Neutrophil (primary cell): ENCODE results near the gene TUBGCP2.
A peak's percentile ranks its signal among the peaks of the same experiment; 100 is the strongest.

ENCODE experiments used
- H3K27ac ChIP-seq: fragments of 200-600 bp; sonication (generic); 2 replicates; pipeline ENCODE4 v1.5.1; 2016; ENCODE audit warnings: mild to moderate bottlenecking, moderate library complexity
- H3K27me3 ChIP-seq: fragments of 200-600 bp; sonication (generic); 2 replicates; pipeline ENCODE4 v1.6.0; 2016; ENCODE audit warnings: mild to moderate bottlenecking
- H3K36me3 ChIP-seq: fragments of 200-600 bp; sonication (generic); 2 replicates; pipeline ENCODE4 v1.5.1; 2017
- H3K4me1 ChIP-seq, 2 experiments: fragments of 200-600 bp in 1 of 2; sonication (generic) in 1 of 2; 1 replicate in 1 of 2; 2 replicates in 1 of 2; pipeline versions ENCODE4 v1.5.1 to v1.6.1; 2013 to 2016; ENCODE audit warnings: low read depth in 1 of 2, low read length in 1 of 2, mild to moderate bottlenecking in 1 of 2, moderate library complexity in 1 of 2; ENCODE audit not compliant: control insufficient read depth in 1 of 2, insufficient read depth in 1 of 2
- H3K4me3 ChIP-seq, 2 experiments: fragments of 200-600 bp in 1 of 2; sonication (generic) in 1 of 2; 1 replicate in 1 of 2; 2 replicates in 1 of 2; pipeline ENCODE4 v1.5.1; 2013 to 2016; ENCODE audit warnings: low read depth in 1 of 2, low read length in 1 of 2, mild to moderate bottlenecking in 1 of 2, moderate library complexity in 1 of 2
- H3K9me3 ChIP-seq: fragments of 200-600 bp; sonication (generic); 2 replicates; pipeline ENCODE4 v1.5.1; 2016
- TF ChIP-seq, protein P1 (sequence below): fragments of 200-600 bp; sonication (generic); IDR thresholded peaks from 2 replicates; pipeline ENCODE4 v1.5.1; 2016; ENCODE audit warnings: antibody characterized with exemption

The TUBGCP2 gene

DNA sequence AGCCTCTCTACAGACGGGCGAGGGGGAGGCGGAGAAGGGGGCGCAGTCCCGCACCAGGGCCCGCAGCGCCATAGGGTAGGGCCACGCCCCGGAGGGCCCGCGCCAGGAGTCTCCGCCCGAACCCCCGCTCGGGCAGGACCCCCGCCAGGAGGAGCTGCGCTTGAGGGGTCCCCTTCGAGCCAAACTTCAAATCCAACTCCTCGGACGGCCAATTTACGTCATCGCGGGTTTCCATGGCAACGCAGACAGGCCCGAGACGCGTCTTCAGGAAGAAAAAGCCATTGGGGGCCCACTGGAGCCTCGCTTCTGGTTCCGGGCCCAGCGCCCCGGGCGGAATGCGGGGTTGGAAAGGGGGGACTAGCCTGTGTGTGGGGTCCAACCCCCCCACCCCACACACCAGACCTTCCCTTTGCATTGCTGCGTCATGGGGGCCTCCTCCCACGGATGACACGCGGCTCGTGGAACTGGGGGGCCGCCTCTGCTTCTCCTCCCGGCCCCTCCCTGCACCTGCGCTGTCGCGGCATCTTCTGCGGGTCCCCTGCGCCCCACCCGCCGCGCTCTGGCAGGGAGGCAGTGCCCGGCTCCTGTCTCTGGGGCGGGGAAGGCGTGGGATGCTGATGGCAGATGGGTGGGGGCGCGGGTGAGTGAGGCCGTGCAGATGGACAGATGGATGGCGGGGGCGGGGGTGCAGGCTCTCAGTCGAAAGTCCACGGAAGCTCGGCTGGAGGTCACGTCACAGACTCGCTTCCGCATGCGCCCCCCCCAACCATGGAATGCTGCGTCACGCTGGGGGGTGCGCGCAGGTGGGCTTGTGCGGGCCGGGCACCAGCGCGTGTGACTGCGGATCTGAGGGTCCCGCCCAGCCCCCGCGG, 26.8 kb upstream of the TUBGCP2 start:
- H3K4me3 ChIP-seq = no peak overlapping the region
- no peaks in the 10 kb centered on the region for H3K9me3 ChIP-seq
- H3K27ac ChIP-seq = no peak overlapping the region
- peaks cover 0 to 12% of the 10 kb centered on the region in 2 experiments for H3K4me1 ChIP-seq
- no peaks in the 10 kb centered on the region for H3K36me3 ChIP-seq
- H3K27me3 ChIP-seq = peaks cover 92% of the 10 kb centered on the region
- TF ChIP-seq, protein P1, sequence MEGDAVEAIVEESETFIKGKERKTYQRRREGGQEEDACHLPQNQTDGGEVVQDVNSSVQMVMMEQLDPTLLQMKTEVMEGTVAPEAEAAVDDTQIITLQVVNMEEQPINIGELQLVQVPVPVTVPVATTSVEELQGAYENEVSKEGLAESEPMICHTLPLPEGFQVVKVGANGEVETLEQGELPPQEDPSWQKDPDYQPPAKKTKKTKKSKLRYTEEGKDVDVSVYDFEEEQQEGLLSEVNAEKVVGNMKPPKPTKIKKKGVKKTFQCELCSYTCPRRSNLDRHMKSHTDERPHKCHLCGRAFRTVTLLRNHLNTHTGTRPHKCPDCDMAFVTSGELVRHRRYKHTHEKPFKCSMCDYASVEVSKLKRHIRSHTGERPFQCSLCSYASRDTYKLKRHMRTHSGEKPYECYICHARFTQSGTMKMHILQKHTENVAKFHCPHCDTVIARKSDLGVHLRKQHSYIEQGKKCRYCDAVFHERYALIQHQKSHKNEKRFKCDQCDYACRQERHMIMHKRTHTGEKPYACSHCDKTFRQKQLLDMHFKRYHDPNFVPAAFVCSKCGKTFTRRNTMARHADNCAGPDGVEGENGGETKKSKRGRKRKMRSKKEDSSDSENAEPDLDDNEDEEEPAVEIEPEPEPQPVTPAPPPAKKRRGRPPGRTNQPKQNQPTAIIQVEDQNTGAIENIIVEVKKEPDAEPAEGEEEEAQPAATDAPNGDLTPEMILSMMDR = no peak

DNA sequence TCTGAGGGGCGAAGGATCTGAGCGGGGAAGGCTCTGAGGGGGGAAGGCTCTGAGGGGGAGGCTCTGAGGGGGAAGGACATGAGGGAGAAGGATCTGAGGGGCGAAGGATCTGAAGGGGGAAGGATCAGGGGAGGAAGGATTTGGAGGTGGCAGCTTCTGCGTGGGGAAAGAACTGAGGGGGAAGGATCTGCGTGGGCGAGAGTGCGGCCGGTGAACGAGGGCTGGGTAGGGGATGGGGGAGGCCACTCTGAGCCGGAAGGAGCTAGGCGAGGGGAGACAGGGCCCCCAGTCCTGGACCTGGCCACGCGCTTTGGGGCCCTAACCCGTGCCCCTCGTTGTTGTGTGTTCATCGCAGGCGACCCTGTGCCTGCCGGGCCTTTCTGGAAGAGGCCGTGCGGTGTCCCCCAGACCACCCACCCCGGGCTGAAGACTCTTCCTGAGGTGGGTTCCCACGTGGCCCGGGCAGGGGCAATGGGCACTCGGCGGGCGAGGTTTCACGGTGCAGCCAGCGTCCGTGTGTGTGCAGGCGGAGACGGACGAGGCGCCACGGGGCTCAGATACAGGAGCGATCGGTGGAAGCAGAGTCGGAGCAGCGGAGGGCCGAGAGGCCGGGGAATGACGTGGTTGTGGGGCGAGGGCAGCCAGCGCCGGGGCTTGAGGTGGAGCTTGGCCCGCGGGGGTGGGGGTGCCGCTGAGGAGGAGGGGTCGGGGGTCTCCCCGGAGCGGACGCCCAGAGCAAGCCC, 26.0 kb upstream of the TUBGCP2 start:
- TF ChIP-seq, protein P1 = no peak
- no peaks in the 10 kb centered on the region for H3K36me3 ChIP-seq
- no peaks in the 10 kb centered on the region for H3K9me3 ChIP-seq
- no peak overlapping the region for H3K4me3 ChIP-seq
- peaks cover 0 to 15% of the 10 kb centered on the region in 2 experiments for H3K4me1 ChIP-seq
- peaks cover 90% of the 10 kb centered on the region for H3K27me3 ChIP-seq
- no peak overlapping the region for H3K27ac ChIP-seq

DNA sequence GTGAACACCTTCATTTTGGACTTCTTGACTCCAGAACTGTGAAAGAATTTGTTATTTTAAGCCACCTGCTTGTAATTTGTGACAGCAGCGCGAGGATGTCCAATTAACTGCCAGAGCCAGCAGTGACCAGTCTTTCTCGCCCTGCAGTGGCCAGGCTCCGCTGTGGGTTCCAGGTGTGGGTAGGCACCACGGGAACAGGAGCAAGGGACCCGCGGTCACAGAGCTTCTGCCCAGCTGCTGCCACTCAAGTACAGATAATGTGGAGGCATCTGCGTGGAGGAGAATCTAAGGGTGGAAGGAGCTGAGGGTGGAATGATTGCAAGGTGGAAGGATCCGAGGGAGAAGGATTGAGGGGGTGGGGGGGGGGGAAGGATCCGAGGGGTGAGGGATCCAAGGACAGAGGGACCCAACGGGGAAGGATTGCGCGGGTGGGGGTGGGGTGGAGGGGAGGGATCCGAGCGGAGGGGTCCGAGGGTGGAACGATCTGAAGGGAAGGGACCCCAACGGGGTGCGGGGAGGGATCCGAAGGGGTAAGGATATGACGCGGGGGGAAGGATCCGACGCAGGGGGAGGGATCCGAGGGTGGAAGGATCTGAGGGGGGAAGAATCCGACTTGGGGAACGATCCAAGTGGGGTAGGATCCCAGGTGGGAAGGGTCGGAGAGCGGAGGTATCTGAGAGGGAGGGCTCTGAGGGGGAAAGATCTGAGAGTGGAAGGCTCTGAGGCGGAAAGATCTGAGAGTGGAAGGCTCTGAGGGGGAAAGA, 24.4 kb upstream of the TUBGCP2 start:
- H3K4me1 ChIP-seq = peaks cover 0 to 18% of the 10 kb centered on the region in 2 experiments
- peaks cover 90% of the 10 kb centered on the region for H3K27me3 ChIP-seq
- H3K9me3 ChIP-seq = no peaks in the 10 kb centered on the region
- H3K4me3 ChIP-seq = no peak overlapping the region
- TF ChIP-seq, protein P1 = no peak
- no peak overlapping the region for H3K27ac ChIP-seq
- no peaks in the 10 kb centered on the region for H3K36me3 ChIP-seq

DNA sequence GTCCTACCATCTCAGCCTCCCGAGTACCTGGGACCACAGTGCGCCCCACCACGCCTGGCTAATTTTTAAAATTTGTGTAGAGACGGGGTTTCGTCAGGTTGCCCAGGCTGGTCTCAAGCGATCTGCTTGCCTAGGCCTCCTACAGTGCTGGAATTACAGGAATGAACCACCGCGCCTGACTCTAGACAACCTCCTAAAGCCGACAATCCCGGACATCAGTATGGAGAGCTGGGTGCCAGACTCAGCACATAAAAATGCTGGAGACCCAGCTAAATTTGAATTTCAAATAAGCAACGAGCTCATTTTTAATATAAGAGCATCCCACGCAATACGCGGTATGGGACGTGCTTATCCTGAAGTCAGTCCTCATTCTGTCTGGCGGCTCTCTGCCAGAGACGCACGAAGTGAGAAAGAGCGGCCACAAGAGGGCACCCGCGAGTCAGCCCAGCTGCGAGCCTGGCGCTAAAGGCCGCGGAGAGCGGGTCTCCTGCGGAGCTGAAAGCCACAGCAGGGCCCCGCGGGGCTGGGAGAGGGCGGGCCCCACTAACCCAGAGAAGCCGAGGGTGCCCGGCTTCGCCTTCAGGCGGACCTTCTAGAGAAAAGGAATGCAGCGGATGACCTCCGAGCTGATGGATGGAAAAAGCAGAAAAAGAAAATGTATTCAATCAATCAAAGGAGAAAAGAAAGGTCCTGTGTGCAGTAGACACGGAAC, 21.0 kb upstream of the TUBGCP2 start:
- peaks cover 90% of the 10 kb centered on the region for H3K27me3 ChIP-seq
- TF ChIP-seq, protein P1 = peak; percentile 73
- no peaks in the 10 kb centered on the region for H3K9me3 ChIP-seq
- peaks cover 0 to 9% of the 10 kb centered on the region in 2 experiments for H3K4me1 ChIP-seq
- H3K27ac ChIP-seq = no peak overlapping the region
- H3K36me3 ChIP-seq = no peaks in the 10 kb centered on the region
- no peak overlapping the region for H3K4me3 ChIP-seq
